GM12878 (cell line): ENCODE results near the gene BIRC7.

Experiments
- BRCA1 ChIP-seq: IDR thresholded peaks from 2 replicates; pipeline ENCODE4 v1.6.1; 2011; ENCODE audit warnings: low read depth, low read length, improper control_type of control experiment
- CTCF ChIP-seq, 3 experiments: IDR thresholded peaks in 2 of 3; conservative IDR thresholded peaks in 1 of 3; 2 replicates each; pipeline ENCODE4 v1.5.1; 2011; ENCODE audit warnings: low read depth in 3 of 3, low read length in 3 of 3, mild to moderate bottlenecking in 3 of 3, control low read depth in 2 of 3, moderate library complexity in 2 of 3, inconsistent platforms in 1 of 3, mixed read lengths in 1 of 3; ENCODE audit not compliant: control insufficient read depth in 2 of 3, insufficient read depth in 1 of 3; ENCODE audit errors: extremely low read depth in 1 of 3
- ETV6 ChIP-seq, 2 experiments: fragments of 450-650 bp in 1 of 2; IDR thresholded peaks in 1 of 2; conservative IDR thresholded peaks in 1 of 2; 2 replicates each; pipeline ENCODE4 v1.6.1; 2014; ENCODE audit warnings: antibody characterized with exemption in 1 of 2, borderline replicate concordance in 1 of 2, low read depth in 1 of 2, mild to moderate bottlenecking in 1 of 2, moderate library complexity in 1 of 2
- KDM1A ChIP-seq: fragments of 200-600 bp; sonication (generic); IDR thresholded peaks from 2 replicates; pipeline ENCODE4 v1.6.1; 2016; ENCODE audit warnings: borderline replicate concordance
- MTA3 ChIP-seq: IDR thresholded peaks from 2 replicates; pipeline ENCODE4 v1.6.1; 2012; ENCODE audit warnings: low read length, inconsistent platforms, borderline replicate concordance
- PAX8 ChIP-seq: fragments of 450-650 bp; IDR thresholded peaks from 2 replicates; pipeline ENCODE4 v1.6.1; 2017; ENCODE audit warnings: mild to moderate bottlenecking, moderate library complexity
- POLR2AphosphoS2 ChIP-seq: IDR thresholded peaks from 2 replicates; pipeline ENCODE4 v1.6.1; 2011; ENCODE audit warnings: low read depth, mild to moderate bottlenecking, low read length, improper control_type of control experiment, moderate library complexity
- POLR2AphosphoS5 ChIP-seq: IDR thresholded peaks from 2 replicates; pipeline ENCODE4 v1.6.1; 2011; ENCODE audit warnings: mild to moderate bottlenecking, low read length, inconsistent platforms
- SKIL ChIP-seq: fragments of 450-650 bp; IDR thresholded peaks from 2 replicates; pipeline ENCODE4 v1.6.1; 2017; ENCODE audit warnings: mild to moderate bottlenecking, low read depth, inconsistent platforms; ENCODE audit not compliant: poor library complexity, severe bottlenecking

- no peak for TF ChIP-seq MTA3
- TF ChIP-seq BRCA1, result no peak
- peak; percentile 9 to 36 (median 30); a peak in 3 of 6 replicates for TF ChIP-seq CTCF (IDR thresholded peaks at IDR 0.05 in 2 of 3, conservative IDR thresholded peaks at IDR 0.05 in 1 of 3; ENCODE audit: control insufficient read depth in 2 of 3, extremely low read depth in 1 of 3, insufficient read depth in 1 of 3, low read depth in 3 of 3, low read length in 3 of 3)
- TF ChIP-seq POLR2AphosphoS5, result no peak
- TF ChIP-seq POLR2AphosphoS2, result no peak
- TF ChIP-seq KDM1A, result no peak
- no peak for TF ChIP-seq ETV6 (conservative IDR thresholded peaks at IDR 0.05 in 1 of 2, IDR thresholded peaks at IDR 0.05 in 1 of 2; ENCODE audit: borderline replicate concordance in 1 of 2, low read depth in 1 of 2)
- TF ChIP-seq SKIL, result no peak
- TF ChIP-seq PAX8, result no peak
Measured at GRCh38 chr20:63230800-63231268, 4.9 kb upstream of the BIRC7 start.
